Hematopoietic multipotent progenitor cell (in vitro differentiated cells): Measurements from ENCODE around the gene AK5. TPM values are rescaled to one million over a fixed set of nuclear protein-coding genes. Genes with fewer than 3 reads are reported as not detected.

Experiments used
- DNase-seq, 3 donors: peaks; one replicate each; pipeline ENCODE4 v3.0.0-alpha.2; 2011 to 2015; ENCODE audit warnings: low read depth in 2 of 3, low spot score in 2 of 3
- total RNA-seq: library from RNA; depleted of rRNA; stranded (reverse); fragments of >200 nt; gene quantifications from one replicate; pipeline ENCODE4 v1.2.3, GENCODE V29; 2012

Gene AK5, protein sequence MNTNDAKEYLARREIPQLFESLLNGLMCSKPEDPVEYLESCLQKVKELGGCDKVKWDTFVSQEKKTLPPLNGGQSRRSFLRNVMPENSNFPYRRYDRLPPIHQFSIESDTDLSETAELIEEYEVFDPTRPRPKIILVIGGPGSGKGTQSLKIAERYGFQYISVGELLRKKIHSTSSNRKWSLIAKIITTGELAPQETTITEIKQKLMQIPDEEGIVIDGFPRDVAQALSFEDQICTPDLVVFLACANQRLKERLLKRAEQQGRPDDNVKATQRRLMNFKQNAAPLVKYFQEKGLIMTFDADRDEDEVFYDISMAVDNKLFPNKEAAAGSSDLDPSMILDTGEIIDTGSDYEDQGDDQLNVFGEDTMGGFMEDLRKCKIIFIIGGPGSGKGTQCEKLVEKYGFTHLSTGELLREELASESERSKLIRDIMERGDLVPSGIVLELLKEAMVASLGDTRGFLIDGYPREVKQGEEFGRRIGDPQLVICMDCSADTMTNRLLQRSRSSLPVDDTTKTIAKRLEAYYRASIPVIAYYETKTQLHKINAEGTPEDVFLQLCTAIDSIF
- total RNA-seq: 0.54 TPM

DNA sequence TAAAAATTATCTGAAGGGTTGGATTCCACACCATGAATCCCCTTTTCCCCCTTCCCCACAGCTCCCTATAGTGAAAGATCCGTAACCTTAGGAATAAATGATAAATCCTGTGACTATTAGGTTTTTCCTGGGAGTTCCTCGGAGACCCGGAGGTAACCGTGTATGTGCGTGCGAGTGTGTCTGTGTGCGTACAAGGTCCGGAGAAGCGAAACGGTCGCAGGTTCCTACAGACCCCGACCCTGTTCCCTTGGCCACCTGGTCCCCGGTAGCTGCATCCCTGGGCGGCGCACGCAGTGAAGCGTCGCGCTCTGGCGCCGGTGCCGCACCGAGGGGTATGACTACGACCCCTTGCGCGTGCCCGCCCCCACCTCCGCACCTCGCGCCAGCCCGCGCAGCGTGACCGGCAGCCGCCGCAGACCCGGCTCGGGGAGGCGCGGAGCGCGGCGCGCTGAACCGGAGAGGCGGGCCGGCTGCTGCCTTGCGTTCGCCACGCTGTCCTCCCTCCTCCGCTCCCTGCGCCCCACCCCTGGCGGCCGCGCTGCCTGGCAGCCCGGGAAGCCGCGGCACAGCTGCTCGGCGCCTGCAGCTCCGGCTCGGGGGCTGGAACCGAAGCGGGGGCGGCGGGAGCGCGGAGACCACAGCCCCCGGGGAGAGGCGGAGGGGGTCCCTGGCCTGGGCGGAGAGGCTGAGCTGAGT lies at the start of gene AK5:
AK5 (plus strand) TSS at position 529 of the 696 bp plus-strand sequence. CDS start 295 bp downstream, outside the sequence.
- peak; percentile 12 to 21 (median 16) for DNase-seq

DNA sequence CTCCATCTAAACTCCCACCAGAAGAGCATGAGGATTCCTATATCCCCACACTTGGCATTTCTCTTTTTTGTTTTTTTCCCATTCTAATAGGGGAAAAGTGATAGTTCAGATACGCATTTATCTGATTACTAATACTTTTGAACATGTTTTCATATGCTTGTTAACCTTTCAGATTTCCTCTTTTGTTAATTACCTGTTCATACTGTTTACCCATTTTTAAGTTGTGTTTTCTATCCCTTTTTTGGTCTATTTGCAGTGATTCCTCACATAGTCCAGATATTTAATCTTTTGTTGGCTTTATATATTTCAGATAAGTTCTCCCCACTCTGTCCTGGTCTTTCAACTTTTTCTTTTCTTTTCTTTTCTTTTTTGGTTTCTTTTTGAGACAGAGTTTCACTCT lies 49.0 kb upstream of the AK5 start:
- no peak for DNase-seq

DNA sequence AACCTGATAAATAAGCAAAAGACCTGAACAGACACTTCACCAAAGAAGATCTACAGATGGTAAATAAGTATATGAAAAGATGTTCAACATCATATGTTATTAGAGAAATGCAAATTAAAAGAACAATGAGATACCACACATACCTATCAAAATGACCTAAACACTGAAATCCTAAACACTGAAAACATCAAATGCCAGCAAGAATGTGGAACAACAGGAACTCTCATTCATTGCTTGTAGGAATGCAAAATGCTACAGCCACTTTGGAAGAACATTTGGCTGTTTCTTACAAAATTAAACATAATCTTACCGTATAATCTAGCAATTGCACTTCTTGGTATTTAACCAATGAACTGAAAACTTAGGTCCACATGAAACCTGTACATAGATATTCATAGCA lies 47.7 kb upstream of the AK5 start:
- DNase-seq: no peak

DNA sequence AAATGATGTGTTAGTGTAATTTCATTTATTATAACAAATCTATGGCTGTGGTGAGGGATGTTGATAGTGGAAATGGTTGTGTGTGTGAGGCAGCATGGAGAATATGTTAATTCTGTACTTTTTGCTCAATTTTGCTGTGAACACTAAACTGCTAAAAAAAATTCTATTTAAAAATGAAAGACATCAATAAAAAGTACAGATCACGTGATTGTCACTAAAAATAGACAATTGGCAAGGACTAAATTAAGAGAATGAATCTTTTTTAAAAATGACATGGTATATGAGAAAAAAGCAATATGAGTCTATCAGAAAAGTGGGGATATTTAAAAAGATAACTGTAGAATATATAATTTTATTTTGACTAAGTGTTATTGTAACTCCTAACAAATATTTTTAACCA lies 46.9 kb upstream of the AK5 start:
- no peak for DNase-seq

DNA sequence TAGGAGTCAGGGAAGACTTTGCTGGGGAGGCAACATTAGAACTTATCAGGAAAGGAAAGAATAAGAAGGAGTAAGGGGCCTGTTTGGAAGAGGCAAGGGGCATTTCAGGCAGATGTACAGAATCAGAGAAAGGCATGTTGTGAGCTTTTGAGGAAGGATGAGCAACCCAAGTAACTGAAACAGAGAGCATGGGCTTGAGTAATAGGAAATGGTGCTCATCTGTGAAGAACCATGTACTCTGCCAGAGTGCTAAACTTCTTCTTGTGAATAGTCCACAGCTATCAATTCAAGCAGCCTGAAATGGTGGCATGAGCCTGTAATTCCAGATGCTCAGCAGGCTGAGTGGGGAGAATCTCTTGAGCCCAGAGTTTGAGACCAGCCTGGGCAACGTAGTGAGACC lies 43.4 kb upstream of the AK5 start:
- DNase-seq: no peak

DNA sequence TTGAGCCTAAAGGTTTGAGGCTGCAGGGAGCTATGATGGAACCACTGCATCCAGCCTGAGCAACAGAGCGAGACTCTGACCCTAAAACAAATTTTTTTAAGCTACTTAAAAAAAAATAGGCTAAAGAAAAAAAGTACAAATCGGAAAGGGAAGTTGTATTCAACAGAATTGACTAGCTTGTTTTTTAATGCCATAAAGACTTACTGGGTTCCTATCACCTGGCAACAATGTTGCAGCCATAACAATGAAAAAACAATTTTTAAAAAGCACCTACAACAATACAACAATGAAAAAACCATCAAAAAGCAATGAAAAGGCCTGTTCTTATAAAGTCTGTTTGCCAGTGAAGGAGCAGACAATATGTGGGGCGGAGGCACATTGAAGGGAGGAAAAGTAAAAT lies 42.5 kb upstream of the AK5 start:
- peak in 2 of 3 donors; percentile 3 to 58 for DNase-seq

DNA sequence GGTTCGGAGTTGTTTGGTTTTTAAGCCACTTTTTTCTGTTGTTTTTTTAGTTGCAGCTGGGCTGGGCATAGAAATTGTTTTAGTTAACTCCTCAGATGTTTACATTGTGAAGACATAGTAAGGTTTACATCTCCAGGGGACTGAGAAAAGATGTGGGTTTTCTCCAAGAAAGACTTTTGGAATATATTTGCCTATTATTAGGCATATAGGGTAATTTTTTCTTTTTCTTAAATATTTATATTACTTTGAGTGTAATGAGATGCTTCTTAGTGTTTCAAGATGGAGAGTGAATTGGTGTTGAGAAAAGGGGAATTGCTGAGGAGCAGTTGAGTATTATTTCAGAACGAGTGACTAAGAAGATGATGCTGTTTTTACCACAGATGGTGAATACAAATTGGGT lies 36.0 kb upstream of the AK5 start:
- no peak for DNase-seq

DNA sequence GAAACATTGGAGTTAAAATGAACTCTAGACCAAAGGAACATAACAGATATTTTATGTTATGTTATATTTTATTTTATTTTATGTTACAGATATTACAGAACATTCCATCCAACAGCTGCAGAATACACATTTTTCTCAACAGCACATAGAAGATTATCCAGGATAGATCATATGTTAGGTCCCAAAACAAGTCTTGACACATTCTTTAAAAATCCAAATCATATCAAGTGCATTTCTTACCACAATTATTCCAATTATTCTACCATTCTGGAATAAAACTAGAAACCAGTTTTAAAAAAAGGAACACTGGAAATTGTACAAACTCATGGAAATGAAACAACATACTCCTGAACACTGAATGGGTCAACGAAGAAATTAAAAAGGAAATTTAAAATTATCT lies 31.7 kb upstream of the AK5 start:
- no peak for DNase-seq

DNA sequence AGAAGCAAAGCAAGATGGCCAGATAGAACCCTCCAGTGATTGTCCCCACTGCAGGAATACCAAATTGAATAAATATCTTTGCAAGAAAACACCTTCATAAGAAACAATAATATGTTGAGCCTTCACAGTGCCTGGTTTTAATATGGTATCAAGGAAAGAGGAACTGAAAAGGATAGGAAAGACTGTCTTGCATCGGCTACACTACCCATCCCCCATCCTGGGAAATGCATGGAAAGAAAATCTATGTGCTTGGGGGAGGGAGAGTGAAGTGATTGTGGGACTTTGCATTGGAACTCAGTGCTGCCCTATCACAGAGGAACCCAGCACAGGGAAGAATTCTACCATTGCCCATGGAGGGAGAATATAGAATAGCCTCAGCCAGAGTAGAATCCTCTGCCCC lies 28.6 kb upstream of the AK5 start:
- no peak for DNase-seq

DNA sequence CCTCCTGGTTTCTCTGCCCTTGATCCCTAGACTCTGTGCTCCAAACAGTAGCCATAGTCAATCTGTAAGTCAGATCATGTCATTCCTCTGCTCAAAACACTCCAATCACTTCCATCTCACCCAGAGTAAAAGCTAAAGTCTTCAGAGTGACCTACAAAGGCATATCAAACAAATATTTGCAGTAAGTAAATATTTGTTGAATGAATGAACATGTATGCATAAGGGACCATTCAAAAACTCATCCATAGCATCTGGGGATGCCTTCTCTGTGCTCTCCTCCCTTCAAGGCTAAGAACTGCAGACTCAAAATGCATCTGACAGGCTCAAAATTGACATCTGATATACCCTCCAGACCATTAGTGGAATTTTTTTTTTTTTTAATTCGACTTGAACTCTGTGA lies 18.1 kb upstream of the AK5 start:
- no peak for DNase-seq

DNA sequence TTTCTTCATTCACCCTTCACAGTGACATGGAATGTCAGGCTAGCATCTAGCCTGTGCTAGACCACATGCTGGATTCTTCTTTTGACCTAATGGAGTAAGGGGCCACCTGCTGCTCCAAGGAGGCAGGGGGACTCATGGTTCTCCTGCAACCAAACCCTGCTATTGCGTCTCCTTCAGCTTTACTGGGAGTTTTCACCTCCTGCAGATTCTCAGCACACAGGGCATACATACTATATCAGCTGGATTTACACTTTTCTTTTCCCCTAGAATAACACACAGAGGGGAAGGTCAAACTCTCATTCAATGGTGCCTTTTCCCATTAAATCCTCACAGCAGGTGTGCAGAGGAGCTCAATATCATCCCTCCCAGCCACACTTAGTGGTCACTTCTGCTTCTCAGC lies 16.6 kb upstream of the AK5 start:
- DNase-seq: no peak

DNA sequence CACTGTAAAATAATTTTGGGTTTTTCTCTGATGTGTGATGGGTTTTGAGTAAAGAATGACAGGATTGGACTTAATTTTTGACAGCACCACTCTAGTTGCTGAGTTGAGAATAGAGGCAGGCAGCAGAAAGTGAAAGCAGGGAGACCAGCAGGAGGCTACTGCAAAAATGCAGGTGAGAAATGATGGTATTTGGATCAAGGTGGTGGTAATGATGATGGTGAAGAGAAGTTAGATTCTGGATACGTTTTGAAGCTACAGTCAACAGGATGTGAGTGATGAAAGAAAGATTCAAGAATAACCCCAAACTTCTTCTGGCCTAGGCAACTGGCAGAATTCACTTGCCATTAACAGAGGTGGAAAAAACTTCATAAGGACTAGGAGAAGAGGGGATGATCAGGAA lies 14.8 kb upstream of the AK5 start:
- DNase-seq: no peak

DNA sequence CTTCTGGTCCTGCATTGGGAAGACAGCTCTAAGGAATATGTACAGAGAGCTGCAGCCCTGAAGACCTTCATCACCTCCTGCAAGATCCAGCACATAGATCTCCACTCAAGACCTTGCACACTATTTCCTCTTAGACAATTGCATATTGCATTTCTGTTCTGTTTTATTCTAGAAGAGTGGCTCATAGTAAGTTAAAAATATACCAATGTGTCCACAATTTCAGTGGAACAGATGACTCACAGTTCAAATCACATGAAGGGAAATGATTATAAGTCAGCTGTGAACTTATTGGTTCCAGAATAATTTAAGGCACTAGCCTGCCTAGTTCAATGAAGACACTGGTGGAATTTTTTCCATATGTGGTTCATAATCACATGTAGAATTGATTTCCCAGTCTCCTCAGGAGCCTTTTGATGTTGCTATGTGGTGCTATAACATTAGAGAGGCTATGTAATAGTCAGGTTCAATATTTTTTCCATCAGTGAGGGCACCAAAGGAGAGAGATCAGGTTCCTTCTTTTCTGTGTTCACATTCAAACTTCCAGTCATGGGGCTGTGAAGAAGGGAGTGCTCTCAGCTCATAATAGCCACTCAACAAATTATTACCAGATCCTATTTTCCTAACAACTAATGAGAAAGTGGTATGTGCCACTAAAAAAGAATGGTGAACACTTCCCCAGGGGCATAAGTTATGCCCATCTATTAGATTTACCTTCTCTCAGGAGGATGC lies 9.8 kb upstream of the AK5 start:
- DNase-seq: no peak

DNA sequence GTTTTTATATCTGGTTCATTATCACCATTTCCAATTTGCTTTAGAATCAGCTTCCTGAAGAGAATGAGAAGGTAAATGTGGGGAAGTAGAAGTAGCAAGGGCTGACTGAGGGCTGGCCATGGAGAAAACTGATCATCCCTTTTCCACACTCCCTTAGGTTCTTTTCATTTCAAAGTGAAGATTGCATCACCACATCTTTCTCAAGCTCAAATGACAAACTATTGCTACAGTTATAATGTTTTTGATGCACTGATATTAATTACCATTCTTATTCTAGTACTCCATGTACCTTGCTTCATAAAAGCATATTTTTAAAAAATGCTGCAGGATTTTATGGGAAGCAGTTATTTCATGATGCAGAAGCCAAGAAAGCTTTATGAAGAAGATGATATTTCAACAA lies 7.9 kb upstream of the AK5 start:
- no peak for DNase-seq

DNA sequence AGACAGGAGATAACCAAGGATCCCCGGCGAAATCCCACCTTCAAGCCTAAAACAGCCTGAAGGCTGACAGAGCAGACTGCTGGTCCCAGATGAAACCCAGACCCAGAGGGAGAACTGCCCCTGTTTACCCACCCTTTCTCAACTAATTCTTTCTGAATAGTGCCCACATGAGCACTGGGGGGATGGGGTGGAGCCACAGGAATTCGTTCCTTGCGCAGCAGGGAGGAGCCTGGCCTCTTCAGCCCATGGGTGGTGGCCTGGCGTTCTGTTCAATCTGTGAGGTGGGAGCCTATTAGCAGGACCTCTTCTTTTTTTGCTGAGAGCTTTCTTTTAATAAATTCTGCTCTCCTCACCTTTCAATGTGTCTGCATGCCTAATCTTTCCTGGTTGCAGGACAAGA lies 6.6 kb upstream of the AK5 start:
- no peak for DNase-seq

DNA sequence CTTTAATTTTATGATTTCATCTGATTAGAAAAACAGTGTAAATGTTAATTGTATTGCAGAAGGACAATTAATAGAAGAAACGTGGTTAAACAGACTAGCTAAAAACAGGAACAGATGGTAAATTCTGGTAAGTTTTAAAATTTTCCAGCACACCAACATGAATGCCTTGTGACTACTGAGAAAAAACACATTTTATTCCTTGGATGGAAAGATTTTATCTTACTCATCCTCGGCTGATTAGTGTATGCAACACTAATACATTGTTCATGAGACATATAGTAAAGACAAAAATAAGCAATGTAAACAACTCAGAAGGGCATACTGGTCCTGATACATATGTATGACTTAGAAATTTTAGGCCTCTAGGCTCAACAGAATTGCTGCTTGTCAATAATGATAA lies 4.9 kb upstream of the AK5 start:
- no peak for DNase-seq

DNA sequence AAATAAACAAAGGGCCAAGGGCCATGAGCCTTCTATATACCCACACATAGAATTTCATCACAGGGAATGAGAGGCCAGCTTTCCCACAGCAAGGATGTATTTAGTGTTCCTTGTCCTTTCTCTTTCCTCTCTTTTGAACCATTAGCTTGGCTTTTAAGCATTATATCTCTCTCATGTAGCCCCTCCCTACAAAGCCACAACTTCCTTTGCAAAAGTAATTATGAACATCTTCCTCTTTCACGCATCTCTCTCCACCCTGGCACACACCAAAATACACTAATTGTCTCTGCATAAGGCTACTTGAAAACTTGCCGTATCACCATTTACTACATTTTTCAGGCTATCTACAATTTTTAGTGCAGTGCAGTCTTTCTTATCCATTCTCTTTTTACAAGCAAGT lies 1.9 kb upstream of the AK5 start:
- peak in 2 of 3 donors; percentile 31 to 63 for DNase-seq

DNA sequence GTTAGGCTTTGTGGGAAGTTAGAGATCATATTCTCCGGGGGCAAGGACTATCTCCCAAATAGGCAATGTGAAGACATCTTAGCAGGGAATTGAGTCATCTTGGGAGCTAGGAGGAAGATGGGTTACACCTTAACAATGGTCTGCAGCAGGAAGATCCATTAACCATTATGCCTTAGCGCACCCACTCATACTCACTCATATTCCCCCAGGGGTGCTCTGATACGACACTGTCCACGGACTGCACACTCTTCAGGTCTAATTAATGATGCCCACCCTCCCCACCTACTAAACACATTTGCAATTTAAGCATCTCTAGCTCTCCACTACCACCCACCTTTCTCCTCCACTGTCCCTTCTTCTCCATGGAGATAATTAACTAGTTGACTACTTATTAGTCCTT lies 857 bp upstream of the AK5 start:
- no peak for DNase-seq

DNA sequence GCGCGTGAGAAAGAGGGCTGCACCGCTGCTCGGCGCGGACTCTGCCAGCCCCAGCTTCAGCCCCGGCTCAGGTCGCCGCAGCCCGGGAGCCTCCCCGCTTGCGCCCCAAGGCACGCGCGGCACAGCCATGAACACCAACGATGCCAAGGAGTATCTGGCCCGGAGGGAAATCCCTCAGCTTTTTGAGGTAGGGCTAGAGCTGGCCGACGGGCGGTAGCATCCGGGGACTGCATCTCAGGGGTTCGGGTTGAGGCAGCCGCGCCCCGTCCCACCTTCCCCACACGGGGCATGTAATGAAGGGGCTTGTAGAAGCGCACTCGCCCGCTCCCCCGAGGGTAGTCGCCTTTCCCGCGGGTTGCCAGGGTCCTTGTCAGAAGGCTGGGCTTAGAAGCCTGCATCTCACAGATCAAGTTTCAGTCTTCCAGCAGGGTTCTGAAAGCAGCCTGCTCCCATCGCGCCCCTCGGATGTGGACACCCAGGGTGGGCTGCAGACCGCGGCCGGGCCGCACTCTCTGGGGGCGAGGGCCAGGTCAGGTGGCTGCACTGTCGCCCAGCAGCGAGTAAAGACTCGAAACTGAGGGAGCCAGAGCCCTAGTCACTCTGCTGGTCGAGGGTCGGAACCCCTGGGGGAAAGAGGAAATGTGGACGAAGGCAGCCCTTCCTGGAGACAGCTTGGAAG lies 507 bp downstream of the AK5 start:
- DNase-seq: peak in 2 of 3 donors; percentile 15 to 29

DNA sequence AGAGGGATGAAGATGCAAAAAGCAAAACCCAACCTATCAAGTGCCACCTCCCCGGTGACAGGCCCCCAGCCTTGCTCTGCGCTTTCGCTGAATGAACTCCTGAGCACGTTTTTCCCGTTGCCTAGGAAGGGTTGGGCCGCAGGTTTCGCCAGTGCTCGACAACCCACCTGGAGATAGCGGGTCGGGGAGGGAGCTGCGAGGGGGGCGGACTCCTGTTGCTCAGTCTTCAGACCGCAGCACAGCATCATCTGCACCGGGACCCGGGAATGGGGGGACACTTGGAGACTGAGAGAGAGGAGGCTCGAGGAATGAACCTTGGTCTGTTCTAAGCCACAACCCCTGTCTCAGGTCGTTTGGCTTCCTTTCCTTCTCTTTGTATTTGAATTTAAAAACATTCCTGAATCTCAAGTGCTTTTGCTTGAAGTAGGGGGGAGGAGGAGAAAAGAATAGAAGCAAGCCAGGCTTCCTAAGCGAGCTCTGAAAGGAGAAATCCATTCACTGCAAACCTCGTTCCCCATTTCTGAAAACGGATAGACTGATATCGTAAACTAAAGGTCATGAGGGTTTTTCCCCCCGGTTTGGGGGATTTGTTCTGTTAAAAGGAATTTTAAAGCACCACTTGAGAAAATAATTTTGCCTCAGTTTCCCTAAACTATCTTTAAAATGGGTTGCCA lies 1.2 kb downstream of the AK5 start:
- DNase-seq: peak in 1 of 3 donors; percentile 17
